Measurements from ENCODE around the gene S100B. TPM values are rescaled to one million over a fixed set of nuclear protein-coding genes. Genes with fewer than 3 reads are reported as not detected.

Gene S100B
- total RNA-seq, 1 donor from 2014 or later: not detected

DNA sequence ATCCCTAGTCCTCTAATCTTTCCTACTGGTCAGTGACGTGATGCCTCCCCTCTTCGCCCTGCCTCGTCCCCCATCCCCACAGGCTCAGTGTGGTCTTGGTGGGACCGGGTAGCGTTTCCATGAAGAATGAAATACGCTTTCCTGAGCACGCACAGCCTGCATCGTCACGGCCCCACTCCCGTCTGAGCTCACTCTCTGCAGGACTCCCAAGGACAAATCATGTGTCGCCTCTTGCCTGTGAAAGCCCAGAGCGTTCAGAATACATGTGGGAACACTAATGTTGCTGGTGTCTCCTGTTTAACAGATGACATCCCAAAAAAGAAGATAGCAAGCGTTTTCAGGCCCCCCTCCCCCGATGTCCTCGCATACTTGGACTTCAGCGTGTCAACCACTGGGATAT lies 49.2 kb downstream of the S100B start:
- Mint-ChIP-seq H3K4me3 (no peak overlapping the region), H3K9me3 (no peaks in the 10 kb centered on the region), H3K27ac (no peak overlapping the region), H3K4me1 (peaks cover 36% of the 10 kb centered on the region), H3K27me3 (no peaks in the 10 kb centered on the region), H3K36me3 (ENCODE audit: low read depth) (peaks cover 36% of the 10 kb centered on the region)
- intact Hi-C loops (cut with micrococcal nuclease): no loop called here
- DNase-seq: no peak

DNA sequence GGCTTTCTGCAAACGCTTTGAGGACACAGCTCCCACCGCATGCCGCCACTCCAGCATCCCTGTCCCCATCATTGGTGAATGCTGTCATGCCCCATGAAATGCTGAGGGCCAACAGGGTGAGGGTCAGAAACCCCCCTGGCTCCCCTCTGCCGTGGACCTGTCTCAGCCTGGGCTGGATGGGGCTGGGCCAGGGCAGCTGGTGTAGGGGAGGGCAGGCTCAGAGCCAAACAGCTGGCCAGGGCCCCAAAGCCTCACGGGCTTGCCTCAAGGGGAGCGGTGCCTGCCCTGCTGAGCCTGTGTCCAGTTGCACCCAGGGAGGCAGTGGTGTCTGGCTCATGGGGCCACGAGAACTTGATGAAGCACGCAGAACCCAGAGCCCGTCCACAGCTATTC lies 49.7 kb downstream of the S100B start:
- Mint-ChIP-seq H3K36me3 (ENCODE audit: low read depth) (peaks cover 37% of the 10 kb centered on the region), H3K4me1 (peaks cover 36% of the 10 kb centered on the region), H3K27me3 (no peaks in the 10 kb centered on the region), H3K27ac (no peak overlapping the region), H3K9me3 (no peaks in the 10 kb centered on the region), H3K4me3 (no peak overlapping the region)
- intact Hi-C loops (cut with micrococcal nuclease): no loop called here
- no peak for DNase-seq

DNA sequence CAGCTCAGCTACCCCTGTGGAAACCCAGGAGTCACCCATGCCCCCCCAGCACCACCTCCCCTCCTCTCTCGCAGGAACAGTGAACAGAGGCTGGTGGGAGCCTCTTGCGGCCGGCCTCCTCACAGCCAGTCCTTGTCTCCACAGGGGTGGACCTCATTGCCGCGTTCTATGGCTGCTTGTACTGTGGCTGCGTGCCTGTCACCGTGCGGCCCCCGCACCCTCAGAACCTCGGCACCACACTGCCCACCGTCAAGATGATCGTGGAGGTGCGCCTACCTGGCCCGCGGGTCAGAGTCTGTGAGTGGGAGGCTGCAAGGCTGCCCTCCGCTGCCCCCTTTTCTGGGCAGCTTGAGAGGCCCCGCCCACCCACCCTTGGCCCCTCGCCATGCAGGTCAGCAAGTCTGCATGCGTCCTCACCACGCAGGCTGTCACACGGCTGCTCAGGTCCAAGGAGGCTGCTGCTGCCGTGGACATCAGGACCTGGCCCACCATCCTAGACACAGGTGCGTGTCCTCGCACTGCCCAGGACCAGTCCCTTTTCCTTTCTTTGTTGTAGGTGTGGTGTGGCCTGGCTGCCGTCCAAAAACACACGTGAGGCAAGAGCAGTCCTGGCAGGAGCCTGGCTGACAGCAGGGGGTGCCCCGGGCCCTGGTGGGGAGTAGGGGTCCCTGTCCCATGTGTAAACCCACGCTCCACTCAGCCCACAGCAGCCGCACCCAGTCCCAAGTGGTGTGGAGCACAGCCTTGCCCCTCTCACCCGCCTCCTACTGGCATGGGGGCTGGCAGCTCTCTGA lies 50.3 kb downstream of the S100B start:
- no peak for DNase-seq
- H3K4me1 Mint-ChIP-seq: peaks cover 32% of the 10 kb centered on the region
- H3K9me3 Mint-ChIP-seq: no peaks in the 10 kb centered on the region
- no peak overlapping the region for H3K4me3 Mint-ChIP-seq
- H3K27ac Mint-ChIP-seq: no peak overlapping the region
- no peaks in the 10 kb centered on the region for H3K27me3 Mint-ChIP-seq
- intact Hi-C loops (cut with micrococcal nuclease): no loop called here
- peaks cover 33% of the 10 kb centered on the region for H3K36me3 Mint-ChIP-seq (ENCODE audit: low read depth)

DNA sequence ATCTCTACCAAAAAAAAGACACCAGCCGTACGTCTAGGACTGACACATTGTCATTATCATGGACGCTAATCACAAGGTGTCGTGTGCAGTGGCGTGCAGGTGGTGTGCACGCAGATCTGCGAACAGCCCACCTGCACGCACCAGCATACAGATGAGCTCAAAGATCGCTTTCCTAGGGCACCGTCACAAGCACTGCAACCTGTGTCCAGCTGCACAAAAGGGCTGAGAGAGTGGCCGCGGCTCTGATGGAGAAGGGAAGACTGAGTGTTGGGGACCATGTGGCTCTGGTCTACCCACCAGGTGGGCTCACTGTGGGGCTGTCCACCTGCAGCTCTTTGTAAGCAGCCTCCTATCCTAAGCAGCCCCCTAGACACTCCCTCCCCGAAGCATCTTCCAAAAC lies 50.9 kb downstream of the S100B start:
- intact Hi-C loops (cut with micrococcal nuclease): no loop called here
- DNase-seq: no peak
- no peaks in the 10 kb centered on the region for H3K27me3 Mint-ChIP-seq
- no peak overlapping the region for H3K27ac Mint-ChIP-seq
- peaks cover 26% of the 10 kb centered on the region for H3K4me1 Mint-ChIP-seq
- H3K36me3 Mint-ChIP-seq (ENCODE audit: low read depth): peaks cover 32% of the 10 kb centered on the region
- no peak overlapping the region for H3K4me3 Mint-ChIP-seq
- H3K9me3 Mint-ChIP-seq: no peaks in the 10 kb centered on the region

DNA sequence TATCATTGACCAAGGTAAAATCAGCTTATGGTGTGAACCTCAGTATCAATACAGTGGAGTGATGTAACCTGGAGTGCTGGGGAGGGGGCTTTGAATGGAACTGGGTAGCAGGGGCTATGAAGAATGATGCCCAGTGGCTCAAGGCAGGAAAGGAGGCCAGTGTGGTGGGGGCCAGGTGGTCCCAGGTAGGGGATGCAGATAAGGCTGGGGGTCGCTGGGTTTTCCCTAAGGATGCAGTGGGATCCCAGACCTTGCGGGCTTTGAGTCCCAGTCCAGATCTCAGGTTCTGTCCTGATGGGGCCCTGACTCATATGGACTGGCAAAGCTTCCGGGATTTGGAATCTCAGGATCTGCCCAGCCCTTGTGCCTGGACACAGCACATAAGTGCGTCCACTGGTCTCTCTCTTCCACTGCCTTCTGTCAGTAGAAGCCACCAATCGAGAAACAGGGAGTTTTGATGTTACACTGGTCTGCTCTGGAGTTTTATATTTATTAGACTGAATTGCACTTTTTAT lies 52.0 kb downstream of the S100B start:
- H3K9me3 Mint-ChIP-seq: no peaks in the 10 kb centered on the region
- no peak overlapping the region for H3K27ac Mint-ChIP-seq
- DNase-seq: no peak
- peaks cover 28% of the 10 kb centered on the region for H3K4me1 Mint-ChIP-seq
- intact Hi-C loops (cut with micrococcal nuclease): no loop called here
- H3K36me3 Mint-ChIP-seq (ENCODE audit: low read depth): peaks cover 36% of the 10 kb centered on the region
- H3K4me3 Mint-ChIP-seq: no peak overlapping the region
- H3K27me3 Mint-ChIP-seq: no peaks in the 10 kb centered on the region

DNA sequence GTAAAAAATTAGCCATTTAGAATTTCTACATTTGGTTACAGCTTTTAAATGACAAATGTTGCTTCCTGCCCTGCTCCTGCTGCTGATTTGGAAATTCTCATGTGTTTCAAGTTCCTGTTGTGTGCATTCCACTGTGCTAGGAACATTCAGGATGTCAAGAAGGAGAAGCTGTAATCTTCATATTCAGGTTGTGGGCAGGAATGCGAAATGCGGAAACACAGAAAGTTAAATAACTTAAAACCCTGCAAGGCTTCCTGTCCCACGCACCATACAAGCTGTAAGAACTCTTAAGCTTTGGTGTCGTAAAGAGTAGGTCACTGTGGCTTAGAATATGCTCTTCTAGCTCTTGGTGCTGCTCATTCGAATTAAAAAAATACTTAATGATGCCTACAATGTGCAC lies 52.6 kb downstream of the S100B start:
- H3K9me3 Mint-ChIP-seq: no peaks in the 10 kb centered on the region
- H3K27me3 Mint-ChIP-seq: no peaks in the 10 kb centered on the region
- peaks cover 38% of the 10 kb centered on the region for H3K36me3 Mint-ChIP-seq (ENCODE audit: low read depth)
- peaks cover 28% of the 10 kb centered on the region for H3K4me1 Mint-ChIP-seq
- no peak for DNase-seq
- peak overlapping the region; percentile 39 for H3K4me3 Mint-ChIP-seq
- H3K27ac Mint-ChIP-seq: no peak overlapping the region
- intact Hi-C loops (cut with micrococcal nuclease): no loop called here

DNA sequence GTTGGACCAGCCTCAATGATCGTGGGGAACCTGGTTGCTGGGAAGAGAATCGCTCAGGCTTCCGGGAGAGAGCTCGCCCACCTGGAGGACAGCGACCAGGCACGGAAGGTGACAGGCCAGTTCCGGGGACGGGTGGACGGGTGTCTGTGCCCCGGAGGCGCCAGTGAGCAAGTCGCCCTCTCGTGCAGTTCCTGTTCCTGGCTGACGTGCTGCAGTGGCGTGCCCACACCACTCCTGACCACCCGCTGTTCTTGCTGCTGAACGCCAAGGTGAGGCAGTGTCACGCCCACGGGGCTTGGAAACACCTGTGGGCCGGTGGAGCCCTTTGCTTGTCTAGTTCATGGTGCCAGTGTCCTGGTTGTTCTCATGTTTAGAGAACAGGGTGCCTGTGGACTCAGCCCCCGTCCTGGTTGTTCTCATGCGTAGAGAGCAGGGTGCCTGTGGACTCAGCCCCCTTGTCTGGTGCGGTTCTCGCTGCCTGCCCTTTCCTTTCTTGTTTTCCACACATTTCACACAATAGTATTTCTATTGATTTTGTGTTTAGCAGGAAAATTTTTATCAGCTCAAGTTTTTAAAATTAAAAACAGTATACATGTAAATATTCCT lies 53.1 kb downstream of the S100B start:
- intact Hi-C loops (cut with micrococcal nuclease): no loop called here
- H3K27me3 Mint-ChIP-seq: no peaks in the 10 kb centered on the region
- H3K4me1 Mint-ChIP-seq: peaks cover 28% of the 10 kb centered on the region
- peak overlapping the region; percentile 72 for H3K27ac Mint-ChIP-seq
- H3K9me3 Mint-ChIP-seq: no peaks in the 10 kb centered on the region
- H3K36me3 Mint-ChIP-seq (ENCODE audit: low read depth): peaks cover 35% of the 10 kb centered on the region
- peak; percentile 74 for DNase-seq
- peak overlapping the region; percentile 57 for H3K4me3 Mint-ChIP-seq

DNA sequence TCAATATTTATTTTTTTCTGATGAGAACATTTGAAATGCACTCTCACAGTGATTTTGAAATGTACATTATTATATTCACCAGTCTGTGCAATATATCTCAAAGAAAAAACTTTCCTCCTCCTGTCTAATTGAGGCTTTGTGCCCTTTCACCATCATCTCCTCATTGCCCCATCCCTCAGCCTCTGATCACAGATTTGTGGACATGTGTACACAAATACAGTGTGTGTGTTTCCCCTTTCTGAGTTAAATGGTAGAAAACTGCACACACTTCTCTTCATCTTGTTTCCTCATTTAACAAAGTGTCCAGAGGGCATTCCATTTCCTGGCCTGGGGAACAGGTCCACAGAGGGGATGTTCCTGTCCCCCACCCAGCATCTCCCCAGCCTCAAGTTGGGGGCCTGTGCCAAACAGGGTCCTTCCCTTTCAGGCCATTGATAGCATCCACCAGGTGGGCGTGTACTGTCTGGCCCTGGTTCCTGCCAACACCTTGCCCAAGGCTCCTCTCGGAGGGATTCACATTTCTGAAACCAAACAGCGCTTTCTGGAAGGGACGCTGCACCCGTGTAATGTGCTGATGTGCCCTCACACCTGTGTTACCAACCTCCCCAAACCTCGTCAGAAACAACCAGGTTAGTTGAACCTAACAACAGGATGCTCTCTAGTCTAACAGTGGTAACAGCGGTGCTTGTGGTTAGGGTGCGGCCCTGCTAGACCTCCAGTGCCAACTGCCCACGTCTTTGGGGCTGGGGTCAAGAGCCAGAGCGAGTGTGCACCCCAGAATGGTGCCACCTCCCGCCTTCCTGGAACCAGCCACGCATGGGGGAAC lies 54.6 kb downstream of the S100B start:
- Mint-ChIP-seq H3K27me3 (no peaks in the 10 kb centered on the region), H3K4me1 (peaks cover 28% of the 10 kb centered on the region), H3K36me3 (ENCODE audit: low read depth) (peaks cover 36% of the 10 kb centered on the region), H3K9me3 (no peaks in the 10 kb centered on the region), H3K27ac (peak overlapping the region; percentile 55), H3K4me3 (peak overlapping the region; percentile 4)
- peak; percentile 83 for DNase-seq
- intact Hi-C loops (cut with micrococcal nuclease): no loop called here

DNA sequence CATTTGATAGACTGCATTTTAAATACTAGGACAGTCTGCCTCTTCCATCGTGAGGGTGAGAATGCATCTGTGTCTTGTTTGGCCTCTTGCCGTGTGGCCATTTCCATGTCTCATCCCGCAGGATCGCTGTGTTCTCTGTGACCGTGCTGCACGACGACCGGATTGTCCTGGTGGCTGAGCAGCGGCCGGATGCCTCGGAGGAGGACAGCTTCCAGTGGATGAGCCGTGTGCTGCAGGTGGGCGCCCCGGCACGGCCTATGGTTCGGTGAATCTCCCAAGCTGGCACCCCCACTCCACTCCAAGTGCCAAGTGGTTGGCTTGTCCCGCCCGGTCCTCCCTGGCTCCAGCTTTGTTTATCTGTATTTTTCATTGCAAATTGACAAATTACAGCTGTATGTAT lies 55.2 kb downstream of the S100B start:
- no peaks in the 10 kb centered on the region for H3K9me3 Mint-ChIP-seq
- H3K4me3 Mint-ChIP-seq: no peak overlapping the region
- H3K27me3 Mint-ChIP-seq: no peaks in the 10 kb centered on the region
- intact Hi-C loops (cut with micrococcal nuclease): no loop called here
- DNase-seq: no peak
- peaks cover 40% of the 10 kb centered on the region for H3K36me3 Mint-ChIP-seq (ENCODE audit: low read depth)
- H3K4me1 Mint-ChIP-seq: peaks cover 29% of the 10 kb centered on the region
- no peak overlapping the region for H3K27ac Mint-ChIP-seq

Other genes with a start within 250 kb of the S100B start
- gene DIP2A, start 146.2 kb downstream of the S100B start, total RNA-seq: 30.5 and 31.3 TPM in 2 replicates
- gene PRMT2, start 30.6 kb upstream of the S100B start, total RNA-seq: 56.7 and 59.4 TPM in 2 replicates

All from activated CD4-positive, alpha-beta T cell treated with anti-CD3 and anti-CD28 coated beads, Interleukin-2, amount 10 ng/mL, durations not matched to agents 24 days and 14 days (primary cell).